Measurements from ENCODE around the gene PTGIS.
"Not testable (repeated sequence)": the region's sequence is repeated elsewhere in the genome, so short reads cannot be mapped to it uniquely, and the experiment has no call there.

- not testable (repeated sequence) for TF ChIP-seq CTCF, POLR2A (IDR thresholded peaks at IDR 0.05)
Measured at GRCh38 chr20:49564991-49565390, 2.9 kb downstream of the PTGIS start.

Measured in esophagus squamous epithelium (tissue), 4 donors.